Measurements from ENCODE around the gene TRAF2.

GRCh38 chr9:136972335-136972734 is 86.0 kb downstream of the TRAF2 start:
- TF ChIP-seq RNF2 (IDR thresholded peaks at IDR 0.05; ENCODE audit: borderline replicate concordance, low read depth) (no peak), MAX (IDR thresholded peaks at IDR 0.05) (no peak), REST (IDR thresholded peaks at IDR 0.05) (no peak)
